ENCODE measurements around the gene DDX31. TPM values are rescaled to one million over a fixed set of nuclear protein-coding genes. Genes with fewer than 3 reads are reported as not detected.
"Not testable (repeated sequence)": the region's sequence is repeated elsewhere in the genome, so short reads cannot be mapped to it uniquely, and the experiment has no call there.

Gene DDX31
- total RNA-seq, 1 experiment from 2014 or later = 19.2 TPM

- POLR2A ChIA-PET (ENCODE audit: unreplicated experiment) = no interaction called here
- TF ChIP-seq CTCF (conservative IDR thresholded peaks at IDR 0.05) = no peak
- no peak for TF ChIP-seq EZH2 (IDR thresholded peaks at IDR 0.05; ENCODE audit: low read depth)
- Histone ChIP-seq H4K20me1 (ENCODE audit: insufficient read depth) (no peaks in the 10 kb centered on the region), H3K79me2 (ENCODE audit: low read depth) (no peaks in the 10 kb centered on the region), H3K9me3 (ENCODE audit: insufficient read depth, low read depth) (no peaks in the 10 kb centered on the region), H2AFZ (no peak overlapping the region), H3K9me2 (ENCODE audit: insufficient read depth) (no peaks in the 10 kb centered on the region), H3K4me1 (replicated peaks; ENCODE audit: insufficient read depth) (no peaks in the 10 kb centered on the region), H3K27ac (no peak overlapping the region), H3F3A (ENCODE audit: insufficient read depth, low read depth) (no peaks in the 10 kb centered on the region), H3K4me3 (no peak overlapping the region), H3K4me2 (no peak overlapping the region), H3K36me3 (ENCODE audit: low read depth) (no peaks in the 10 kb centered on the region), H3K27me3 (ENCODE audit: insufficient read depth, low read depth) (peaks cover 41% of the 10 kb centered on the region)
- no TSS peak for BruUV-seq (replicated peaks)
- intact Hi-C loops (cut with micrococcal nuclease; ENCODE audit: unreplicated experiment) = no loop called here
- DNase-seq = no peak
- CTCF ChIA-PET = no interaction called here
Observed at GRCh38 chr9:132716007-132716406, 46.2 kb upstream of the DDX31 start.

- H3F3A ChIP-seq (ENCODE audit: insufficient read depth, low read depth) = no peaks in the 10 kb centered on the region
- peaks cover 41% of the 10 kb centered on the region for H3K27me3 ChIP-seq (ENCODE audit: insufficient read depth, low read depth)
- no peaks in the 10 kb centered on the region for H4K20me1 ChIP-seq (ENCODE audit: insufficient read depth)
- no peaks in the 10 kb centered on the region for H3K4me1 ChIP-seq (replicated peaks; ENCODE audit: insufficient read depth)
- H3K4me2 ChIP-seq = no peak overlapping the region
- intact Hi-C loops (cut with micrococcal nuclease; ENCODE audit: unreplicated experiment) = no loop called here
- no peak overlapping the region for H3K4me3 ChIP-seq
- H3K9me2 ChIP-seq (ENCODE audit: insufficient read depth) = no peaks in the 10 kb centered on the region
- no peaks in the 10 kb centered on the region for H3K79me2 ChIP-seq (ENCODE audit: low read depth)
- H3K9me3 ChIP-seq (ENCODE audit: insufficient read depth, low read depth) = no peaks in the 10 kb centered on the region
- CTCF ChIA-PET = no interaction called here
- TF ChIP-seq CTCF (conservative IDR thresholded peaks at IDR 0.05) (no peak), EZH2 (IDR thresholded peaks at IDR 0.05; ENCODE audit: low read depth) (no peak)
- DNase-seq = no peak
- H3K36me3 ChIP-seq (ENCODE audit: low read depth) = no peaks in the 10 kb centered on the region
- no TSS peak for BruUV-seq (replicated peaks)
- POLR2A ChIA-PET (ENCODE audit: unreplicated experiment) = no interaction called here
- H3K27ac ChIP-seq = no peak overlapping the region
- no peak overlapping the region for H2AFZ ChIP-seq
Observed at GRCh38 chr9:132712753-132713152, 43.0 kb upstream of the DDX31 start.

- no peak overlapping the region for H2AFZ ChIP-seq
- no peaks in the 10 kb centered on the region for H3K79me2 ChIP-seq (ENCODE audit: low read depth)
- no peak for TF ChIP-seq EZH2 (IDR thresholded peaks at IDR 0.05; ENCODE audit: low read depth)
- no peak for TF ChIP-seq CTCF (conservative IDR thresholded peaks at IDR 0.05)
- DNase-seq = no peak
- H3K4me3 ChIP-seq = no peak overlapping the region
- no peaks in the 10 kb centered on the region for H3K9me3 ChIP-seq (ENCODE audit: insufficient read depth, low read depth)
- POLR2A ChIA-PET (ENCODE audit: unreplicated experiment) = no interaction called here
- H3K9me2 ChIP-seq (ENCODE audit: insufficient read depth) = no peaks in the 10 kb centered on the region
- H3K27ac ChIP-seq = no peak overlapping the region
- peaks cover 40% of the 10 kb centered on the region for H3K27me3 ChIP-seq (ENCODE audit: insufficient read depth, low read depth)
- H3K36me3 ChIP-seq (ENCODE audit: low read depth) = no peaks in the 10 kb centered on the region
- CTCF ChIA-PET = interaction anchor here (0.6 kb wide), 1 partner anchor 95 kb away, joined by 3 read pairs; no protein-coding TSS in a partner anchor
- no peak overlapping the region for H3K4me2 ChIP-seq
- no peaks in the 10 kb centered on the region for H4K20me1 ChIP-seq (ENCODE audit: insufficient read depth)
- H3F3A ChIP-seq (ENCODE audit: insufficient read depth, low read depth) = no peaks in the 10 kb centered on the region
- intact Hi-C loops (cut with micrococcal nuclease; ENCODE audit: unreplicated experiment) = no loop called here
- no peaks in the 10 kb centered on the region for H3K4me1 ChIP-seq (replicated peaks; ENCODE audit: insufficient read depth)
- BruUV-seq (replicated peaks) = no TSS peak
Observed at GRCh38 chr9:132711846-132712245, 42.1 kb upstream of the DDX31 start.

GRCh38 chr9:132711152-132711551 lies 41.4 kb upstream of the DDX31 start:
- intact Hi-C loops (cut with micrococcal nuclease; ENCODE audit: unreplicated experiment); H3F3A ChIP-seq (ENCODE audit: insufficient read depth, low read depth); H3K36me3 ChIP-seq (ENCODE audit: low read depth); H2AFZ ChIP-seq; H3K4me3 ChIP-seq; H3K4me2 ChIP-seq; H3K79me2 ChIP-seq (ENCODE audit: low read depth); DNase-seq; BruUV-seq (replicated peaks); H4K20me1 ChIP-seq (ENCODE audit: insufficient read depth); H3K9me3 ChIP-seq (ENCODE audit: insufficient read depth, low read depth); H3K9me2 ChIP-seq (ENCODE audit: insufficient read depth); POLR2A ChIA-PET (ENCODE audit: unreplicated experiment); H3K27ac ChIP-seq; H3K4me1 ChIP-seq (replicated peaks; ENCODE audit: insufficient read depth): not testable (repeated sequence)
- CTCF ChIA-PET = interaction anchor here (0.6 kb wide), 1 partner anchor 96 kb away, joined by 3 read pairs; no protein-coding TSS in a partner anchor
- peaks cover 44% of the 10 kb centered on the region for H3K27me3 ChIP-seq (ENCODE audit: insufficient read depth, low read depth)

Data from PC-9 (cell line).